ENCODE results near the gene MSANTD2.

MSANTD2 gene

GRCh38 chr11:124752471-124753102, 47.6 kb downstream of the MSANTD2 start:
- DNase-seq, result no peak

GRCh38 chr11:124751741-124752470, 48.3 kb downstream of the MSANTD2 start, which contains the start of gene VSIG2:
VSIG2 (minus strand) TSS chr11:124752255; CDS start chr11:124752137, 118 bp downstream.
- DNase-seq, result no peak

- no peak for DNase-seq
These were observed 48.8 kb downstream of the MSANTD2 start for GRCh38 chr11:124751391-124751740.

GRCh38 chr11:124749912-124750311, 50.3 kb downstream of the MSANTD2 start:
- no peak for DNase-seq

GRCh38 chr11:124748481-124749343, 51.5 kb downstream of the MSANTD2 start:
- DNase-seq, result no peak

GRCh38 chr11:124748100-124748418, 52.1 kb downstream of the MSANTD2 start:
- DNase-seq, result no peak

GRCh38 chr11:124747406-124748099, 52.7 kb downstream of the MSANTD2 start:
- no peak for DNase-seq

- DNase-seq, result peak; percentile 66
These were observed 53.5 kb downstream of the MSANTD2 start for GRCh38 chr11:124746621-124747243.

- DNase-seq, result no peak
These were observed 54.2 kb downstream of the MSANTD2 start for GRCh38 chr11:124745835-124746620.

- no peak for DNase-seq
These were observed 54.9 kb downstream of the MSANTD2 start for GRCh38 chr11:124745270-124745834.

- DNase-seq, result no peak
These were observed 57.2 kb downstream of the MSANTD2 start for GRCh38 chr11:124743050-124743449.

- DNase-seq, result no peak
These were observed 57.7 kb downstream of the MSANTD2 start for GRCh38 chr11:124742555-124742954.

GRCh38 chr11:124740277-124740882, 59.8 kb downstream of the MSANTD2 start:
- DNase-seq, result no peak

GRCh38 chr11:124739479-124740276, 60.5 kb downstream of the MSANTD2 start, which contains the start of gene NRGN:
NRGN (plus strand) TSS chr11:124739942; CDS start chr11:124740085, 143 bp downstream.
- DNase-seq, result peak; percentile 59

GRCh38 chr11:124738713-124739478, 61.3 kb downstream of the MSANTD2 start:
- no peak for DNase-seq

- no peak for DNase-seq
These were observed 62.4 kb downstream of the MSANTD2 start for GRCh38 chr11:124737638-124738305.

- DNase-seq, result no peak
These were observed 63.5 kb downstream of the MSANTD2 start for GRCh38 chr11:124736736-124737135.

GRCh38 chr11:124732230-124732629, 68.0 kb downstream of the MSANTD2 start:
- no peak for DNase-seq

GRCh38 chr11:124729571-124729970, 70.6 kb downstream of the MSANTD2 start:
- DNase-seq, result no peak
